HepG2 (cell line): ENCODE measurements around the gene ADGRE3. TPM values are rescaled to one million over a fixed set of nuclear protein-coding genes. Genes with fewer than 3 reads are reported as not detected.
A peak's percentile ranks its signal among the peaks of the same experiment; 100 is the strongest.

Experiments
- AKAP8 ChIP-seq: sonication (generic); formaldehyde crosslinking; IDR thresholded peaks from 2 replicates; pipeline ENCODE4 v1.5.1; 2020; ENCODE audit warnings: mild to moderate bottlenecking, missing genetic modification reagents
- ARNTL ChIP-seq: sonication (generic); formaldehyde crosslinking; IDR thresholded peaks from 2 replicates; pipeline ENCODE4 v1.4.0; 2020; ENCODE audit warnings: mild to moderate bottlenecking, missing genetic modification reagents
- FOXK2 ChIP-seq: fragments of 450-650 bp; IDR thresholded peaks from 2 replicates; pipeline ENCODE4 v1.6.1; 2016
- IRX3 ChIP-seq: sonication (generic); formaldehyde crosslinking; IDR thresholded peaks from 2 replicates; pipeline ENCODE4 v1.8.1; 2023; ENCODE audit warnings: mild to moderate bottlenecking, low read depth, missing genetic modification reagents, borderline replicate concordance
- JARID2 ChIP-seq: sonication (generic); formaldehyde crosslinking; IDR thresholded peaks from 2 replicates; pipeline ENCODE4 v1.8.1; 2023; ENCODE audit warnings: missing genetic modification reagents, inconsistent platforms; ENCODE audit not compliant: insufficient replicate concordance
- NFIB ChIP-seq: sonication (generic); formaldehyde crosslinking; IDR thresholded peaks from 2 replicates; pipeline ENCODE4 v1.9.0; 2021; ENCODE audit warnings: missing genetic modification reagents, mild to moderate bottlenecking, borderline replicate concordance
- RORA ChIP-seq: sonication (generic); formaldehyde crosslinking; IDR thresholded peaks from 2 replicates; pipeline ENCODE4 v1.5.0; 2020; ENCODE audit warnings: mild to moderate bottlenecking, missing genetic modification reagents, moderate library complexity
- TAF15 ChIP-seq: fragments of 200-400 bp; formaldehyde crosslinking; IDR thresholded peaks from one replicate; pipeline ENCODE4 v1.6.1; 2018; ENCODE audit warnings: mild to moderate bottlenecking, low read depth, low read length; ENCODE audit not compliant: poor library complexity, severe bottlenecking
- TBL1XR1 ChIP-seq: fragments of 150-350 bp; IDR thresholded peaks from 2 replicates; pipeline ENCODE4 v1.6.1; 2014; ENCODE audit warnings: borderline replicate concordance, low read length; ENCODE audit not compliant: partially characterized antibody
- UBTF ChIP-seq: sonication (generic); formaldehyde crosslinking; IDR thresholded peaks from 2 replicates; pipeline ENCODE4 v1.4.0; 2020; ENCODE audit warnings: mild to moderate bottlenecking, missing genetic modification reagents
- ZBTB44 ChIP-seq: sonication (generic); formaldehyde crosslinking; IDR thresholded peaks from 2 replicates; pipeline ENCODE4 v1.4.0; 2020; ENCODE audit warnings: missing genetic modification reagents
- ZNF10 ChIP-seq: sonication (generic); formaldehyde crosslinking; IDR thresholded peaks from 2 replicates; pipeline ENCODE4 v1.4.0; 2020; ENCODE audit warnings: mild to moderate bottlenecking, low read depth, missing genetic modification reagents, borderline replicate concordance
- ZNF12 ChIP-seq: sonication (generic); formaldehyde crosslinking; IDR thresholded peaks from 2 replicates; pipeline ENCODE4 v1.5.0; 2020; ENCODE audit warnings: missing genetic modification reagents
- ZNF260 ChIP-seq: sonication (generic); formaldehyde crosslinking; IDR thresholded peaks from 2 replicates; pipeline ENCODE4 v1.4.0; 2020; ENCODE audit warnings: missing genetic modification reagents, low read depth, mild to moderate bottlenecking, borderline replicate concordance
- ZNF432 ChIP-seq: sonication (generic); formaldehyde crosslinking; IDR thresholded peaks from 2 replicates; pipeline ENCODE4 v1.5.0; 2020; ENCODE audit warnings: missing genetic modification reagents, mild to moderate bottlenecking, borderline replicate concordance
- ZNF672 ChIP-seq: sonication (generic); formaldehyde crosslinking; IDR thresholded peaks from 2 replicates; pipeline ENCODE4 v1.8.1; 2022; ENCODE audit warnings: missing genetic modification reagents
- ZNF878 ChIP-seq: sonication (generic); formaldehyde crosslinking; IDR thresholded peaks from 2 replicates; pipeline ENCODE4 v1.8.1; 2023; ENCODE audit warnings: mild to moderate bottlenecking, missing genetic modification reagents, moderate library complexity
- ZSCAN29 ChIP-seq: sonication (generic); formaldehyde crosslinking; conservative IDR thresholded peaks from 2 replicates; pipeline ENCODE4 v1.4.0; 2020; ENCODE audit warnings: mild to moderate bottlenecking, missing genetic modification reagents
- polyA plus RNA-seq, 8 experiments: library from polyadenylated mRNA; depleted of rRNA in 3 of 8; stranded (reverse) in 7 of 8; unstranded in 1 of 8; fragments of >200 nt; fragmentation: Illumina TruSeq in 4 of 8; extraction: Trizol in 4 of 8; gene quantifications; 2 replicates each; pipeline versions ENCODE4 v1.2.1 to v1.2.3, GENCODE V29; 2011 to 2016; ENCODE audit warnings: low read depth in 4 of 8, missing spikeins in 1 of 8, mixed read lengths in 1 of 8; ENCODE audit not compliant: insufficient read depth in 1 of 8
- total RNA-seq, 5 experiments: library from RNA; depleted of rRNA; stranded (reverse); fragments of >200 nt; fragmentation: Illumina TruSeq; extraction: Trizol; gene quantifications; 2 replicates each; pipeline ENCODE4 v1.2.3, GENCODE V29; 2016; ENCODE audit warnings: low read depth in 1 of 5
- TF ChIP-seq, protein P1 (sequence below): sonication (generic); formaldehyde crosslinking; IDR thresholded peaks from 2 replicates; pipeline ENCODE4 v1.4.0; 2020; ENCODE audit warnings: low read depth, missing genetic modification reagents

Gene ADGRE3
- total and polyA plus RNA-seq, 2 of the 13 experiments (the other 11 are each of a cell fraction or from before 2014, with no cell fraction given): not detected

- TF ChIP-seq JARID2 (peak; percentile 83), IRX3 (CRISPR knock-in tag) (no peak), ARNTL (CRISPR knock-in tag) (no peak), ZNF672 (CRISPR knock-in tag) (no peak; the same call in 1 of the 2 replicates), ZNF12 (CRISPR knock-in tag) (peak; percentile 27; the same call in 1 of the 2 replicates), TAF15 (no peak), AKAP8 (no peak), NFIB (CRISPR knock-in tag) (no peak), ZNF432 (CRISPR knock-in tag) (no peak), UBTF (CRISPR knock-in tag) (peak; percentile 63), ZBTB44 (no peak), TBL1XR1 (peak; percentile 74), ZNF10 (no peak), ZNF878 (no peak), FOXK2 (no peak), ZSCAN29 (CRISPR knock-in tag) (peak; percentile 56; the same call in 1 of the 2 replicates), ZNF260 (no peak), RORA (CRISPR knock-in tag) (no peak)
- TF ChIP-seq, protein P1, sequence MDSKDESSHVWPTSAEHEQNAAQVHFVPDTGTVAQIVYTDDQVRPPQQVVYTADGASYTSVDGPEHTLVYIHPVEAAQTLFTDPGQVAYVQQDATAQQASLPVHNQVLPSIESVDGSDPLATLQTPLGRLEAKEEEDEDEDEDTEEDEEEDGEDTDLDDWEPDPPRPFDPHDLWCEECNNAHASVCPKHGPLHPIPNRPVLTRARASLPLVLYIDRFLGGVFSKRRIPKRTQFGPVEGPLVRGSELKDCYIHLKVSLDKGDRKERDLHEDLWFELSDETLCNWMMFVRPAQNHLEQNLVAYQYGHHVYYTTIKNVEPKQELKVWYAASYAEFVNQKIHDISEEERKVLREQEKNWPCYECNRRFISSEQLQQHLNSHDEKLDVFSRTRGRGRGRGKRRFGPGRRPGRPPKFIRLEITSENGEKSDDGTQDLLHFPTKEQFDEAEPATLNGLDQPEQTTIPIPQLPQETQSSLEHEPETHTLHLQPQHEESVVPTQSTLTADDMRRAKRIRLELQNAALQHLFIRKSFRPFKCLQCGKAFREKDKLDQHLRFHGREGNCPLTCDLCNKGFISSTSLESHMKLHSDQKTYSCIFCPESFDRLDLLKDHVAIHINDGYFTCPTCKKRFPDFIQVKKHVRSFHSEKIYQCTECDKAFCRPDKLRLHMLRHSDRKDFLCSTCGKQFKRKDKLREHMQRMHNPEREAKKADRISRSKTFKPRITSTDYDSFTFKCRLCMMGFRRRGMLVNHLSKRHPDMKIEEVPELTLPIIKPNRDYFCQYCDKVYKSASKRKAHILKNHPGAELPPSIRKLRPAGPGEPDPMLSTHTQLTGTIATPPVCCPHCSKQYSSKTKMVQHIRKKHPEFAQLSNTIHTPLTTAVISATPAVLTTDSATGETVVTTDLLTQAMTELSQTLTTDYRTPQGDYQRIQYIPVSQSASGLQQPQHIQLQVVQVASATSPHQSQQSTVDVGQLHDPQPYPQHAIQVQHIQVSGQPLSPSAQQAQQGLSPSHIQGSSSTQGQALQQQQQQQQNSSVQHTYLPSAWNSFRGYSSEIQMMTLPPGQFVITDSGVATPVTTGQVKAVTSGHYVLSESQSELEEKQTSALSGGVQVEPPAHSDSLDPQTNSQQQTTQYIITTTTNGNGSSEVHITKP (CRISPR knock-in tag): peak; percentile 82
Measured at GRCh38 chr19:14571695-14572490, 102.8 kb downstream of the ADGRE3 start, which contains the start of gene NDUFB7 (continued).
